Measurements from ENCODE around the gene CCDC68. TPM values are rescaled to one million over a fixed set of nuclear protein-coding genes. Genes with fewer than 3 reads are reported as not detected.

CCDC68 gene, protein sequence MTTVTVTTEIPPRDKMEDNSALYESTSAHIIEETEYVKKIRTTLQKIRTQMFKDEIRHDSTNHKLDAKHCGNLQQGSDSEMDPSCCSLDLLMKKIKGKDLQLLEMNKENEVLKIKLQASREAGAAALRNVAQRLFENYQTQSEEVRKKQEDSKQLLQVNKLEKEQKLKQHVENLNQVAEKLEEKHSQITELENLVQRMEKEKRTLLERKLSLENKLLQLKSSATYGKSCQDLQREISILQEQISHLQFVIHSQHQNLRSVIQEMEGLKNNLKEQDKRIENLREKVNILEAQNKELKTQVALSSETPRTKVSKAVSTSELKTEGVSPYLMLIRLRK
- total RNA-seq (1 to 10 TPM; 1.8 to 7.1 (median 3.1) TPM), polyA plus RNA-seq (10 to 100 TPM in 1 of 2 donors, 1 to 10 TPM in 1; 3.9 to 12.7 TPM)
- long read RNA-seq, donor 1, full-length matches to known transcripts = 2 of 5 reads
- long read RNA-seq, donor 1, partial matches to known transcripts = 0 of 5 reads
- long read RNA-seq, donor 1, other reads (novel, unspliced or antisense) = 3 of 5 reads
- long read RNA-seq, donor 2, full-length matches to known transcripts = 2 of 7 reads
- long read RNA-seq, donor 2, partial matches to known transcripts = 2 of 7 reads
- long read RNA-seq, donor 2, other reads (novel, unspliced or antisense) = 3 of 7 reads
- long read RNA-seq, donor 3, full-length matches to known transcripts = 2 of 11 reads
- long read RNA-seq, donor 3, partial matches to known transcripts = 3 of 11 reads
- long read RNA-seq, donor 3, other reads (novel, unspliced or antisense) = 6 of 11 reads

DNA sequence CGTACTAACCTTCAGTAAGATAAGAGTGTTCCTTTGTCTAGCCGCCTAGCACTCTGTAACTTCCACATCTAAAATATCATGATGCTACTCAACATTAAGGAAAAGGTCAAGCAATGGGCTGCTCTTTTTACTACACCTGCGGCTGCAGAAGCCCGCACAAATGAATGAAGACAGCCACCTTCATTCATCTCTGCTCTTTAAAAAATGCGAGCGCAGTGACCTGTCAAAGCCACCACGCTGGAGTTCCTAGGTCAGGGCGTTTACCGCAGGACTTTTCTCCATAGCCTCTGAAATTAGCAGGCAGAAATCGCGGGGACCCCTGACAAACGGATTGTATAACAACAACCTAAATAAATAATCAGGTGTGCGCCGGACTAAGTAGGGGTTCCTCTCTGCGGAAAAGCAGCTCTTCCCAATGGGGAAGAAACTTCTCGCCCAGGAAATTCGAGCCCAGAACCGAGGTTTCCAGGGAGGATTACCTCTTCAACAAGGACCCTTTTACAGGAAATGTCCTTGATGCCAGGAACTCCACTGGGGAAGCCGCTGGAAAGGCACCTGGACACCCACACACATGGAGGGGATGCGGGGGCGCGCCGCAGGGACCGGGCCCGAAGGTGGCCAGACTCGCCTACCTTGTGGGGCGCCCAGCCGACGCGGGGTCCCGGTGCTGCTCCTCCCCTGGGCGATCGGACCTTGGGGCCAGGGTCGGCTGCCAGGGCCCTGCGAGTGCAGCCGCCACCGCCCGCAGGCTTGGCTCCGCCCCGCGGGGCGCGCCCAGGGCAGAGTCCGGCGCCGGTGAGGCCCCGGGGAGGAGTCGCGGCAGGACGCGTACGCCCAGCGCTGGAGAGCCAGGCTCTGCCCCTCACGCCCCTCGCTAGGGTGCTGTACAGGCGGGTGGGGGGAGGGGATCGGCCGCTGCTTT, at the start of gene CCDC68:
Gene CCDC68, minus strand, starts transcription at position 758 of the 922 bp plus-strand sequence. CDS start 16,670 bp downstream, outside the sequence.
- Histone ChIP-seq H3K27me3 (peaks cover 0 to 26% (median 5%) of the 10 kb centered on the region in 7 donors), H3K9me3 (no peaks in the 10 kb centered on the region), H3K27ac (peak within 1 kb of the TSS; percentile 45 to 90 (median 80)), H3K36me3 (no peaks in the 10 kb centered on the region), H3K4me3 (peak within 1 kb of the TSS; percentile 43 to 73 (median 58)), H3K4me1 (peaks cover 0 to 15% (median 3%) of the 10 kb centered on the region in 9 donors)
- TF ChIP-seq, protein P1, sequence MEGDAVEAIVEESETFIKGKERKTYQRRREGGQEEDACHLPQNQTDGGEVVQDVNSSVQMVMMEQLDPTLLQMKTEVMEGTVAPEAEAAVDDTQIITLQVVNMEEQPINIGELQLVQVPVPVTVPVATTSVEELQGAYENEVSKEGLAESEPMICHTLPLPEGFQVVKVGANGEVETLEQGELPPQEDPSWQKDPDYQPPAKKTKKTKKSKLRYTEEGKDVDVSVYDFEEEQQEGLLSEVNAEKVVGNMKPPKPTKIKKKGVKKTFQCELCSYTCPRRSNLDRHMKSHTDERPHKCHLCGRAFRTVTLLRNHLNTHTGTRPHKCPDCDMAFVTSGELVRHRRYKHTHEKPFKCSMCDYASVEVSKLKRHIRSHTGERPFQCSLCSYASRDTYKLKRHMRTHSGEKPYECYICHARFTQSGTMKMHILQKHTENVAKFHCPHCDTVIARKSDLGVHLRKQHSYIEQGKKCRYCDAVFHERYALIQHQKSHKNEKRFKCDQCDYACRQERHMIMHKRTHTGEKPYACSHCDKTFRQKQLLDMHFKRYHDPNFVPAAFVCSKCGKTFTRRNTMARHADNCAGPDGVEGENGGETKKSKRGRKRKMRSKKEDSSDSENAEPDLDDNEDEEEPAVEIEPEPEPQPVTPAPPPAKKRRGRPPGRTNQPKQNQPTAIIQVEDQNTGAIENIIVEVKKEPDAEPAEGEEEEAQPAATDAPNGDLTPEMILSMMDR (IDR thresholded peaks at IDR 0.05) = no peak
- 9 to 10% methylated on average over 58 of the region's 58 CpGs for WGBS, 2 donors
- DNase-seq (peak; percentile 45 to 67), ATAC-seq (peak; percentile 91 to 97 (median 95))
- intact Hi-C loops (cut with DNase I) = no loop called here

DNA sequence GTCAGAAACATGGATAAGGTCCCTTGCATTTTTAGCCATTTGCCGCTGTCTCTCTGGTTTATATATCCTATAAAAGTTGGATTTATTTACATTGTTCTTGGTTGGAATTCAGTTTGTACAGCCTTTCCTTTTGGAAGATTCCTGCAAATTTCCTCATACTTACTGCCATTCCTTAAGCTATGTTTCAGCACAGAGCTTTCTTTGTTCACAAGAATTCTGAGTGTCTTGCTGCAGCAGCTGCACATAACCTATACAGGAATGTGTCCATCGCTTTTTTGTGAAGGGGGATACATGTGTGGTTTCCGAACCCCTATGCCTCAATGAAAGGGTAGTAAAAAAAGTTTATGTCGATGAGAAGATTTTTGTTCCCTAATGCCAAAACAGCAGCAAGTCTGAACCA, 48.3 kb upstream of the CCDC68 start:
- intact Hi-C loops (cut with DNase I) = no loop called here
- Histone ChIP-seq H3K36me3 (no peaks in the 10 kb centered on the region), H3K9me3 (no peaks in the 10 kb centered on the region), H3K4me3 (no peak overlapping the region), H3K27ac (no peak overlapping the region), H3K4me1 (no peaks in the 10 kb centered on the region), H3K27me3 (no peaks in the 10 kb centered on the region)
- TF ChIP-seq, protein P1 (IDR thresholded peaks at IDR 0.05) = no peak
- ATAC-seq = no peak
- no peak for DNase-seq
- 72 to 76% methylated on average over 4 of the region's 4 CpGs for WGBS, 2 donors

DNA sequence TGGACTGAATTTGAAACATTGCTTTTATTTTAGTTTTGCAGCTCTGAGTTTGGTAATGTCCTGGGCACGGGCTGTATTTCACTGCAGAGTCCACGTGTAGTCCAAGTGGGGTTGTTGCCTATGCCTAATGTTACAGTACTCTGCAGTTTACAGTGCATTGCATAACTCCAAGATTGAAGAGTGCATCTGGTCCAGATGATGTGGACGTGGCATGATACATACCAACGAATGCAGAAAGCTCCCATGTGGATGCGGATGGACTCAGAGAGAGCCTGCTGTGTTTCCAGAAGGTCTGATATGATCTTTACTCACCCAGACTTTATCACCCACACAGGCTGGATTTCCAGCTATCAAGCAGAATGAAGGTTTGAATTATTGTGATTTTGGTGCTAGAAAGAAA, 44.4 kb upstream of the CCDC68 start:
- Histone ChIP-seq H3K27me3 (no peaks in the 10 kb centered on the region), H3K4me1 (no peaks in the 10 kb centered on the region), H3K9me3 (no peaks in the 10 kb centered on the region), H3K4me3 (no peak overlapping the region), H3K36me3 (no peaks in the 10 kb centered on the region), H3K27ac (no peak overlapping the region)
- ATAC-seq = no peak
- TF ChIP-seq, protein P1 (IDR thresholded peaks at IDR 0.05) = no peak
- intact Hi-C loops (cut with DNase I) = no loop called here
- no peak for DNase-seq
- 88 to 90% methylated on average over 5 of the region's 5 CpGs for WGBS, 2 donors

DNA sequence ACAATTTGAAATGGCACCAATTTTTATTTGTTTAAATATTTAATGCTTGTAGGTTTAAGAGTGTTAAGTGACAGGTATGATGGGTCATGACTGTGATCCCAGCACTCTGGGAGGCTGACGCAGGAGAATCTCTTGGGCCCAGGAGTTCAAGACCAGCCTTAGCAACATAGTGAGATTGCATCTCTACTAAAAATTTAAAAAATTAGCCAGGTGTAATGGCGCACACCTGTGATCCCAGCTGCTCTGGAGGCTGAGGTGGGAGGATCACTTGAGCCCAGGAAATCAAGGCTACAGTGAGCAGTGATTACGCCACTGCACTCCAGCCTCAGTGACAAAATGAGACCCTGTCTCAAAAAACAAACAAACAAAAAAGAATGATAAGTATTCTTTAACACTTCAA, 43.0 kb upstream of the CCDC68 start:
- Histone ChIP-seq H3K4me1 (no peaks in the 10 kb centered on the region), H3K4me3 (no peak overlapping the region), H3K27ac (no peak overlapping the region), H3K27me3 (no peaks in the 10 kb centered on the region), H3K36me3 (no peaks in the 10 kb centered on the region), H3K9me3 (no peaks in the 10 kb centered on the region)
- intact Hi-C loops (cut with DNase I) = no loop called here
- no peak for DNase-seq
- 61 to 96% methylated on average over 3 of the region's 3 CpGs for WGBS, 2 donors
- TF ChIP-seq, protein P1 (IDR thresholded peaks at IDR 0.05) = no peak
- ATAC-seq = no peak
